GM12865 (cell line): ENCODE measurements around the gene RSAD2.
A peak's percentile ranks its signal among the peaks of the same experiment; 100 is the strongest.

ENCODE experiments used
- DNase-seq: peaks from one replicate; pipeline ENCODE4 v3.0.0; 2010; ENCODE audit warnings: low read depth
- H3K4me3 ChIP-seq: 2 replicates; pipeline ENCODE4 v1.5.1; 2011; ENCODE audit warnings: mild to moderate bottlenecking, low read depth, low read length, control low read depth
- CTCF ChIP-seq: IDR thresholded peaks from 2 replicates; pipeline ENCODE4 v1.5.1; 2011; ENCODE audit warnings: low read length, control low read depth, low read depth, inconsistent platforms; ENCODE audit not compliant: insufficient read depth; ENCODE audit errors: missing control alignments

RSAD2 gene

GRCh38 chr2:6835467-6835866 lies 42.1 kb upstream of the RSAD2 start:
- H3K4me3 ChIP-seq = no peak overlapping the region
- no peak for DNase-seq
- no peak for TF ChIP-seq CTCF

GRCh38 chr2:6838673-6839319 lies 38.8 kb upstream of the RSAD2 start:
- TF ChIP-seq CTCF = no peak
- DNase-seq = no peak
- no peak overlapping the region for H3K4me3 ChIP-seq

GRCh38 chr2:6841537-6842287 lies 35.9 kb upstream of the RSAD2 start:
- no peak for TF ChIP-seq CTCF
- H3K4me3 ChIP-seq = no peak overlapping the region
- no peak for DNase-seq

- no peak for TF ChIP-seq CTCF
- peak; percentile 18 for DNase-seq
Observed at GRCh38 chr2:6845312-6845711, 32.3 kb upstream of the RSAD2 start.

GRCh38 chr2:6845903-6846302 lies 31.7 kb upstream of the RSAD2 start:
- DNase-seq = no peak
- TF ChIP-seq CTCF = no peak
- no peak overlapping the region for H3K4me3 ChIP-seq

More at GRCh38 chr2:6845312-6845711, 32.3 kb upstream of the RSAD2 start:
- no peak overlapping the region for H3K4me3 ChIP-seq

GRCh38 chr2:6846540-6846939 lies 31.0 kb upstream of the RSAD2 start:
- TF ChIP-seq CTCF = no peak
- no peak overlapping the region for H3K4me3 ChIP-seq
- no peak for DNase-seq
